ENCODE data around the gene KLF16.
"Not testable (repeated sequence)": the region's sequence is repeated elsewhere in the genome, so short reads cannot be mapped to it uniquely, and the experiment has no call there.

KLF16 gene

GRCh38 chr19:1883784-1884183 lies 20.4 kb upstream of the KLF16 start:
- no peak for DNase-seq

- DNase-seq = no peak
Measured at GRCh38 chr19:1882786-1883692, 19.7 kb upstream of the KLF16 start.

GRCh38 chr19:1882089-1882785 lies 18.9 kb upstream of the KLF16 start:
- no peak for DNase-seq

- not testable (repeated sequence) for DNase-seq
Measured at GRCh38 chr19:1881393-1882088, 18.2 kb upstream of the KLF16 start.

- DNase-seq = no peak
Measured at GRCh38 chr19:1880611-1881392, 17.4 kb upstream of the KLF16 start.

- not testable (repeated sequence) for DNase-seq
Measured at GRCh38 chr19:1879982-1880381, 16.6 kb upstream of the KLF16 start.

GRCh38 chr19:1878583-1878982 lies 15.2 kb upstream of the KLF16 start:
- DNase-seq = not testable (repeated sequence)

GRCh38 chr19:1877280-1877660 lies 13.9 kb upstream of the KLF16 start:
- DNase-seq = not testable (repeated sequence)

- not testable (repeated sequence) for DNase-seq
Measured at GRCh38 chr19:1876496-1877279, 13.3 kb upstream of the KLF16 start.

GRCh38 chr19:1875646-1876495 lies 12.5 kb upstream of the KLF16 start:
- DNase-seq = peak; percentile 83

GRCh38 chr19:1875265-1875645 lies 11.9 kb upstream of the KLF16 start:
- DNase-seq = not testable (repeated sequence)

GRCh38 chr19:1874554-1875185 lies 11.3 kb upstream of the KLF16 start:
- no peak for DNase-seq

GRCh38 chr19:1873524-1874473 lies 10.4 kb upstream of the KLF16 start:
- DNase-seq = no peak

- DNase-seq = no peak
Measured at GRCh38 chr19:1872807-1873523, 9.6 kb upstream of the KLF16 start.

- no peak for DNase-seq
Measured at GRCh38 chr19:1871630-1872029, 8.3 kb upstream of the KLF16 start.

- DNase-seq = no peak
Measured at GRCh38 chr19:1871140-1871597, 7.8 kb upstream of the KLF16 start.

- no peak for DNase-seq
Measured at GRCh38 chr19:1868971-1869370, 5.6 kb upstream of the KLF16 start.

GRCh38 chr19:1867349-1867724 lies 4.0 kb upstream of the KLF16 start:
- no peak for DNase-seq
